ENCODE data around the gene GBF1.
"Not testable (repeated sequence)": the region's sequence is repeated elsewhere in the genome, so short reads cannot be mapped to it uniquely, and the experiment has no call there.

Gene GBF1

DNA sequence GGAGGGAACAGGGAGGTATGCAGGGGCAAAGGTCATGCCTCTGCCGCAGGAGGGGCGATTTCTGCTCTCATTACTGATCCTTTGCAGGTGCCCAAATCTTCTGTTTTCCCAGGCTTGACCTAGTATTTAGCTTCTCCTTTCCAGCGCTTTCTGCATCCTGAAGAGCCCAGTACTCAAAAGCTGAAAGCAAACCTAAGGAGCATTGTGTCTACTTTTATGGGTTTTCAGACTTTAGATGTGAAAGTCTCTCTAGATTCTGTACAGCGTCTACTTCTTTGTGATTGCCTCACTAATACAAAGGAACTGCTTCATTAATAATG, 560 bp downstream of the GBF1 start:
- Histone ChIP-seq H3K36me3 (ENCODE audit: insufficient read depth, low read length) (peaks cover 6% of the 10 kb centered on the region; the same call in 1 of the 2 replicates), H2AFZ (ENCODE audit: low read length, unreplicated experiment) (peak overlapping the region; percentile 23), H3K27ac (ENCODE audit: low read depth, low read length) (peak overlapping the region; percentile 73), H3K79me2 (ENCODE audit: control insufficient read depth, insufficient read depth, low read length, unreplicated experiment) (peaks cover 51% of the 10 kb centered on the region), H3K27me3 (ENCODE audit: insufficient read depth, low read length) (no peaks in the 10 kb centered on the region), H3K4me1 (ENCODE audit: control insufficient read depth, insufficient read depth, low read length, unreplicated experiment) (peaks cover 46% of the 10 kb centered on the region), H3K4me3 (ENCODE audit: low read depth, low read length) (peak overlapping the region; percentile 85)

DNA sequence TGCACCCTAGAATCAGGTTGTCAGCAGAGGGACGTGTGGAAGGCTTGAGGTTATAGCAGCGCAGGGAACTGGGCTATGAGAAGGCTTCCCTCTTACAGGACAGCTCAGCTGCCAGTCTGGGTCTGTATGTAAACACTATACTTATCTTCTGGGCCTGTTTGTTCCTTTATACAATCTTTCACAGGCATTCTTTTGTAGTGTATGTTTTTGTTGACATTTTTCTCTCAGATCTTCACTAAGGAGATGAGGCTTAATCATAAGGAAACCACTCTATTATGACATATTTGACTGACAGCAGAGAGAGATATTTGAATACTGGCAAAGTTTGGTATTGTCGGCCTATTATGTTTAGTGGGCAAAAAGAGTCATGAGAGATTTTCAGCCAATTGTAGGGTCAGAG, 929 bp downstream of the GBF1 start:
- peaks cover 55% of the 10 kb centered on the region for H3K79me2 ChIP-seq (ENCODE audit: control insufficient read depth, insufficient read depth, low read length, unreplicated experiment)
- peaks cover 46% of the 10 kb centered on the region for H3K4me1 ChIP-seq (ENCODE audit: control insufficient read depth, insufficient read depth, low read length, unreplicated experiment)
- H3K36me3 ChIP-seq (ENCODE audit: insufficient read depth, low read length), result peaks cover 6% of the 10 kb centered on the region; the same call in 1 of the 2 replicates
- peak overlapping the region; percentile 85 for H3K4me3 ChIP-seq (ENCODE audit: low read depth, low read length)
- no peaks in the 10 kb centered on the region for H3K27me3 ChIP-seq (ENCODE audit: insufficient read depth, low read length)
- no peak overlapping the region for H2AFZ ChIP-seq (ENCODE audit: low read length, unreplicated experiment)
- H3K27ac ChIP-seq (ENCODE audit: low read depth, low read length), result peak overlapping the region; percentile 73; the same call in 1 of the 2 replicates

DNA sequence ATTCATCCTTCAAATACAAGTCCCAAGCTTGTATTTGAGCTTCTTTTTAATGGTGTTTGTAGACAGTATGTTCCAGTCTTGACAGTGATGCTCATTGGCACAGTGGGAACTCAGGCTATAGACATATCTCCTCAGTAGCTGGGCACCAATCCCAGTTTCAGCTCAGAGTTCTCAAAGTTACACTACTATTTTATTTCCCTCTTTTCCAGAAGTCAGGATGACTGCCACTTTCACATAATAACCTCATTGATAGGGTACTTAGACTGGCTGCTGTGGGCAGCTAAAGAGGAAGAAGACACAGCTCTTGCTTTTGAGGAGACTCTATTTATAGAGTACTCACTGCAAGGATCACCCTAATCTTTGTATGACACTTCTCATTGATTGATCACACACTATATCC, 2.4 kb downstream of the GBF1 start:
- Histone ChIP-seq H3K36me3 (ENCODE audit: insufficient read depth, low read length) (peaks cover 6% of the 10 kb centered on the region; the same call in 1 of the 2 replicates), H3K4me3 (ENCODE audit: low read depth, low read length) (peak overlapping the region; percentile 85), H3K27me3 (ENCODE audit: insufficient read depth, low read length) (no peaks in the 10 kb centered on the region), H2AFZ (ENCODE audit: low read length, unreplicated experiment) (no peak overlapping the region), H3K4me1 (ENCODE audit: control insufficient read depth, insufficient read depth, low read length, unreplicated experiment) (peaks cover 39% of the 10 kb centered on the region), H3K27ac (ENCODE audit: low read depth, low read length) (no peak overlapping the region), H3K79me2 (ENCODE audit: control insufficient read depth, insufficient read depth, low read length, unreplicated experiment) (peaks cover 64% of the 10 kb centered on the region)

DNA sequence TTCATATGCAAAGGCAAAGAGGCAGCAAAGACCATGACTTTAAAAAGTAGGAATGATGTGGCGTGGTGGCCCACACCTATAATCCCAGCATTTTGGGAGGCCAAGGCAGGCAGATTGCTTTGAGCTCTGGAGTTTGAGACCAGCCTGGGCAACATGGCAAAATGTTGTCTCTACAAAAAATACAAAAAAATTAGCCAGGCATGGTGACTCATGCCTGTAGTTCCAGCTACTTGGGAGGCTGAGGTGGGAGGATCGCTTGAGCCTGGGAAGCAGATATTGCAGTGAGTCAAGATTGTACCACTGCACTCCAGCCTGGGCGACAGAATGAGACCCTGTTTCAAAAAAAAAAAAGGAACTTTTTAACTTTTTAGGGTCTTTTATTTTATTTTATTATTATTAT, 7.2 kb downstream of the GBF1 start:
- not testable (repeated sequence) for H3K27me3 ChIP-seq (ENCODE audit: insufficient read depth, low read length); H3K27ac ChIP-seq (ENCODE audit: low read depth, low read length); H3K4me3 ChIP-seq (ENCODE audit: low read depth, low read length); H2AFZ ChIP-seq (ENCODE audit: low read length, unreplicated experiment); H3K36me3 ChIP-seq (ENCODE audit: insufficient read depth, low read length)
- peaks cover 91% of the 10 kb centered on the region for H3K79me2 ChIP-seq (ENCODE audit: control insufficient read depth, insufficient read depth, low read length, unreplicated experiment)
- H3K4me1 ChIP-seq (ENCODE audit: control insufficient read depth, insufficient read depth, low read length, unreplicated experiment), result peaks cover 12% of the 10 kb centered on the region

DNA sequence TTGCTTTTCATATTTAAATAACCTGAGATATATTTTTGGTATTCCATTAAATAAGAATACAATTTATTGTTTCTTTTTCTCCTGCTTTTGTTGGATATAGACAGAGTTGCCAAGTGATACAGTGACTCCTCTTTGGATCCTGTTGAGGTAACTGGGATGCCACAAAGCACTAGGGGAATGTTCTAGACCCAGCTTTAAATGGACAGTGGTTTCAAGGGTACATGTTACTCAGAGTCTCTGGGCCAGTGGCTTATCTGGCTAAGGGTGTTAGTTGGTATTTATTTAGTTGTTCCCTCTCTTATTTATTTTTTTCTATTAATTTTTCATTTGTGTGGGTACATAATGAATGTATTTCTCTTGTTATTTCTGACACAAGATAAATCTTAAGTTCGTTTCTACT, 9.1 kb downstream of the GBF1 start:
- Histone ChIP-seq H3K27me3 (ENCODE audit: insufficient read depth, low read length) (no peaks in the 10 kb centered on the region), H3K4me1 (ENCODE audit: control insufficient read depth, insufficient read depth, low read length, unreplicated experiment) (no peaks in the 10 kb centered on the region), H3K36me3 (ENCODE audit: insufficient read depth, low read length) (peaks cover 3% of the 10 kb centered on the region; the same call in 1 of the 2 replicates), H2AFZ (ENCODE audit: low read length, unreplicated experiment) (no peak overlapping the region), H3K79me2 (ENCODE audit: control insufficient read depth, insufficient read depth, low read length, unreplicated experiment) (peaks cover 85% of the 10 kb centered on the region), H3K4me3 (ENCODE audit: low read depth, low read length) (no peak overlapping the region), H3K27ac (ENCODE audit: low read depth, low read length) (no peak overlapping the region)

DNA sequence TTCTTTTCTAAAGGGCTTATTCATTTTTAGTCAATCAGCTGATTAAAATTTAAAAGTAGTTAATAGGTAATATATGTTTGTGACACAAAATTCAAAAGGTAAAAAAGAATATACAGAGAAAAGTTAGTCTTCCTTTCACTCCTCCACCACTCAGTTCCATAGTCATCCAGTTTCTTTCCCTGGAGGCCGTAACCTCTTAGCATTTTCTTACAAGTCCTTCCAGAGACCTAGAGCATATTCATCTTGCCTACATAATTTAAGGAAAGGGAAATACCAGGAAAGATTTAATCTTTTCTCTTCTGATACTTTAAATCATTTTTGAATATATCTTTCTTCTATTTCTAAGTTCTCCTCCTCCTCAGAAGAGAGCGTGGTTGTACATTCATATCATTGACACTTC, 10.1 kb downstream of the GBF1 start:
- Histone ChIP-seq H3K27ac (ENCODE audit: low read depth, low read length) (no peak overlapping the region), H3K27me3 (ENCODE audit: insufficient read depth, low read length) (no peaks in the 10 kb centered on the region), H2AFZ (ENCODE audit: low read length, unreplicated experiment) (no peak overlapping the region), H3K79me2 (ENCODE audit: control insufficient read depth, insufficient read depth, low read length, unreplicated experiment) (peaks cover 82% of the 10 kb centered on the region), H3K4me1 (ENCODE audit: control insufficient read depth, insufficient read depth, low read length, unreplicated experiment) (no peaks in the 10 kb centered on the region), H3K4me3 (ENCODE audit: low read depth, low read length) (no peak overlapping the region), H3K36me3 (ENCODE audit: insufficient read depth, low read length) (peaks cover 9% of the 10 kb centered on the region; the same call in 1 of the 2 replicates)

DNA sequence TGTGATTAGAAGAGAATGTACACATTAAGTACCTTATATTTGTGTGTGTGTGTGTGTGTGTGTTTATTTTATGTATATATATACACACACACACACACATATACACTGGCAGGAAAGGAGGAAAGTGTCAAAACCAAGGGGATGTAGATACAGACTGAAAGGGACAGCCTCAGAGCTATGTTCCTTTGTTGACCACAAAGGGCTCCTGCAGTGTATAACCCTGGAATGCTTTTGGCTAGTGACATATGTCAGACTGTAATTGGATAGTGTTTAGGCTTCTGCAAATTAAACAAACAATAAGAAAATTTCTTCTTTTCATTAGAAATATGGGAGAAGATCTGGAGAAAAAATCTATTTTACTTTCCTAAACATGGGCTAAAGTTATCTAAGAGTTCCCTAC, 15.9 kb downstream of the GBF1 start:
- Histone ChIP-seq H2AFZ (ENCODE audit: low read length, unreplicated experiment) (no peak overlapping the region), H3K4me3 (ENCODE audit: low read depth, low read length) (no peak overlapping the region), H3K27me3 (ENCODE audit: insufficient read depth, low read length) (no peaks in the 10 kb centered on the region), H3K4me1 (ENCODE audit: control insufficient read depth, insufficient read depth, low read length, unreplicated experiment) (peaks cover 29% of the 10 kb centered on the region), H3K79me2 (ENCODE audit: control insufficient read depth, insufficient read depth, low read length, unreplicated experiment) (peaks cover 76% of the 10 kb centered on the region), H3K36me3 (ENCODE audit: insufficient read depth, low read length) (peaks cover 21% of the 10 kb centered on the region), H3K27ac (ENCODE audit: low read depth, low read length) (peak overlapping the region; percentile 25; the same call in 1 of the 2 replicates)

DNA sequence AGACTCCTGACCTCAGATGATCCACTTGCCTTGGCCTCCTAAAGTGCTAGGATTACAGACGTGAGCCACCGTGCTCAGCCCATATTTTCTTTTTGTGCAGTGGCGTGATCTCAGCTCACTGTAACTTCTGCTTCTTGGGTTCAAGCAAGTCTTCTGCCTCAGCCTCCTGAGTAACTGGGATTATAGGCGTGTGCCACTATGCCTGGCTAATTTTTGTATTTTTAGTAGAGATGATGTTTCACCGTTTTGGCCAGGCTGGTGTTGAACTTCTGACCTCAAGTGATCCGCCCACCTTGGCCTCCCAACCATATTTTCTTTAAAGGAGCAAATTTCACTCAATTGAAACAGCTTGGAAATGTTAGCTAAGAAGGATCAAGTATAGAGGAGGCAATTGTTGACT, 16.5 kb downstream of the GBF1 start:
- peak overlapping the region; percentile 10; the same call in 1 of the 2 replicates for H3K27ac ChIP-seq (ENCODE audit: low read depth, low read length)
- no peak overlapping the region for H3K4me3 ChIP-seq (ENCODE audit: low read depth, low read length)
- H3K79me2 ChIP-seq (ENCODE audit: control insufficient read depth, insufficient read depth, low read length, unreplicated experiment), result peaks cover 76% of the 10 kb centered on the region
- peaks cover 21% of the 10 kb centered on the region for H3K36me3 ChIP-seq (ENCODE audit: insufficient read depth, low read length)
- H3K27me3 ChIP-seq (ENCODE audit: insufficient read depth, low read length), result no peaks in the 10 kb centered on the region
- no peak overlapping the region for H2AFZ ChIP-seq (ENCODE audit: low read length, unreplicated experiment)
- peaks cover 35% of the 10 kb centered on the region for H3K4me1 ChIP-seq (ENCODE audit: control insufficient read depth, insufficient read depth, low read length, unreplicated experiment)

DNA sequence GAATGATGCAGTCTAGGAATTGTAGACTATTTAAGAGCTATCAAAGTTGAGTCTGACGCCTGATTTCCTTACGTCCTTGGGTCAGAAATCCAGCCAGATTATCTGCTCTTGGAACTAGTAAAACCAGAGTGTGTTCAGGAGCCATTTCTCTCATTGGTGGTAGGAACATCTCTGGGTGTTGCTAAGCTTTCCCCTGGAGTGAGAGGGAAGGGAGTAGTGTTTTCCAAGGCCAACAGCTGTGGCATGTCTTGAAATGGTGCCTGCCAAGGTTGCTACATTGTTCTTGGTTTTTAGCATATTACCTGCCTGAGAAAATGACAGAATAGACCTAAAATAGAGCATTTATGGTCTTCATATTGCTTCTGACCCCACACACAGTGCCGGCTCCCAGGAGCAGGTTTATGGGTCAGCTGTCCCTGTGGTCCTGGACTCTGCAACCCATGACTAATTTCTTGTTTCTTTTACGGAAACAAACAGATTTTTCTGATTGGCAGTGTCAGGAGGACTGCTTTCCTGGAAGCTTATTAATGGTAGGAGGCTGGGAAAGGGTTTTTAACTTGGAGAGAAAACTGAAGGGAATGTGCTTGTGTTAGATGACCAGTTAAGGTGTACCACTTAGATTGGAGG, 17.5 kb downstream of the GBF1 start:
- Histone ChIP-seq H3K36me3 (ENCODE audit: insufficient read depth, low read length) (peaks cover 21% of the 10 kb centered on the region), H2AFZ (ENCODE audit: low read length, unreplicated experiment) (no peak overlapping the region), H3K79me2 (ENCODE audit: control insufficient read depth, insufficient read depth, low read length, unreplicated experiment) (peaks cover 67% of the 10 kb centered on the region)

DNA sequence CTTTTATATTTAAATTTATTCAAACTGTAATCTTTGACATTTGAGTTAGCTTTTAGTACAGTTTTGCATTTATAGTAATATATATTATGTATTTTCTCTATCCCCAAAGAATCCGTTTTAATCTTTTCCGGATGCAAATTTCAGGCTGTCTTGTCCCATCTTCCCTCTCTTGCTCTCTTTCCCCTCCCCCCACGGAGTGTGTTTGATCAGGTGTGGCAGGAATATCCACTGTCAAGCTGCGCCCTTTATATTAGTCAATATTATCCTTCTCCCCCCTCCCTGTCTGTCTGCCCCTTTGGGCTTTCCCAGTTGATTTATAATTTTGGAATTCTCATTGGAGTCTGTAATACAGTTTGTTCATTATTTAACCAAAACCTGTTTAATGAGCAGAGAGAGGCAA, 19.0 kb downstream of the GBF1 start:
- H3K36me3 ChIP-seq (ENCODE audit: insufficient read depth, low read length), result peaks cover 18% of the 10 kb centered on the region
- no peak overlapping the region for H3K27ac ChIP-seq (ENCODE audit: low read depth, low read length)
- no peak overlapping the region for H2AFZ ChIP-seq (ENCODE audit: low read length, unreplicated experiment)
- no peaks in the 10 kb centered on the region for H3K27me3 ChIP-seq (ENCODE audit: insufficient read depth, low read length)
- peaks cover 64% of the 10 kb centered on the region for H3K79me2 ChIP-seq (ENCODE audit: control insufficient read depth, insufficient read depth, low read length, unreplicated experiment)
- H3K4me3 ChIP-seq (ENCODE audit: low read depth, low read length), result no peak overlapping the region
- peaks cover 58% of the 10 kb centered on the region for H3K4me1 ChIP-seq (ENCODE audit: control insufficient read depth, insufficient read depth, low read length, unreplicated experiment)

More for the DNA sequence above, 17.5 kb downstream of the GBF1 start:
- no peak overlapping the region for H3K4me3 ChIP-seq (ENCODE audit: low read depth, low read length)
- 0 out of 2 replicates have a peak overlapping the region, but pooled peaks have one; percentile 10 for H3K27ac ChIP-seq (ENCODE audit: low read depth, low read length)
- H3K4me1 ChIP-seq (ENCODE audit: control insufficient read depth, insufficient read depth, low read length, unreplicated experiment), result peaks cover 43% of the 10 kb centered on the region
- H3K27me3 ChIP-seq (ENCODE audit: insufficient read depth, low read length), result no peaks in the 10 kb centered on the region

DNA sequence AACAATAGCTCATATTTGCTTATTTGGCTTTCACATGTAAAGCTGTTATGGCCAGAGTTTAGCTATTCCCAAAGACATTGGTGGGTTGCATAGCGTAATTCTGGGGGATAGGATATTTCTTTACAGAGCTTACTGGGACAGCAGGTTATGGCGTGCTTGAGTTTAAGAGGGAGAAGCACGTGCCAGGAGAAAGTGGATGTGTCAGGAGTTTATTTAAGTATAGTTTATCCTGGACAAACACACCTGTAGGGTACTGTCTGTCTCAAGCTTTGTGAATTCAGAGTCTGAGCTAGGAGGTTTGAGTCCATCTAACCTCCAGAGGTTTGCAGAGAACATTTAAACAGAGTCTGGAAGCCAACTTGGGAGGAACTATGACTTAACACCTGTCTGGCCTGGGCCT, 21.3 kb downstream of the GBF1 start:
- Histone ChIP-seq H3K79me2 (ENCODE audit: control insufficient read depth, insufficient read depth, low read length, unreplicated experiment) (peaks cover 67% of the 10 kb centered on the region), H3K4me3 (ENCODE audit: low read depth, low read length) (no peak overlapping the region), H3K27me3 (ENCODE audit: insufficient read depth, low read length) (no peaks in the 10 kb centered on the region), H3K4me1 (ENCODE audit: control insufficient read depth, insufficient read depth, low read length, unreplicated experiment) (peaks cover 53% of the 10 kb centered on the region), H3K36me3 (ENCODE audit: insufficient read depth, low read length) (peaks cover 6% of the 10 kb centered on the region; the same call in 1 of the 2 replicates), H3K27ac (ENCODE audit: low read depth, low read length) (peak overlapping the region; percentile 22), H2AFZ (ENCODE audit: low read length, unreplicated experiment) (no peak overlapping the region)
